PC-9 (cell line): Measurements from ENCODE around the gene MLF2. TPM values are rescaled to one million over a fixed set of nuclear protein-coding genes. Genes with fewer than 3 reads are reported as not detected.

Experiments
- BruUV-seq: library from RNA; stranded (reverse); fragments of 400-500 nt; replicated peaks from 2 replicates; lab custom pipeline; 2021; lab: Mats Ljungman, UMichigan
- CTCF ChIA-PET: fragments of 300-600 bp; sonication (Branson Sonifier 250); formaldehyde crosslinking; loops from one replicate; lab custom pipeline; 2022; ENCODE audit warnings: antibody characterized with exemption; lab: Charles Lee
- POLR2A ChIA-PET: fragments of 300-600 bp; sonication (Branson Sonifier 250); formaldehyde crosslinking; loops from one replicate; lab custom pipeline; 2022; ENCODE audit warnings: antibody characterized with exemption; ENCODE audit not compliant: unreplicated experiment; lab: Charles Lee
- DNase-seq, 2 experiments: peaks; one replicate each; pipeline versions ENCODE4 v3.0.0 to v3.0.0-alpha.2; 2015 to 2022; ENCODE audit warnings: mixed read lengths in 1 of 2
- H2AFZ ChIP-seq: fragments of 200-600 bp; sonication (generic); 2 replicates; pipeline ENCODE4 v1.8.1; 2017; ENCODE audit warnings: antibody characterized with exemption
- H3F3A ChIP-seq: fragments of 200-600 bp; sonication (generic); 2 replicates; pipeline ENCODE4 v1.8.1; 2017; ENCODE audit warnings: antibody characterized with exemption, mild to moderate bottlenecking, low read depth; ENCODE audit not compliant: insufficient read depth
- H3K27ac ChIP-seq: fragments of 200-600 bp; sonication (generic); 2 replicates; pipeline ENCODE4 v1.6.1; 2016; ENCODE audit warnings: mixed run types
- H3K27me3 ChIP-seq: fragments of 200-600 bp; sonication (generic); 2 replicates; pipeline ENCODE4 v1.6.1; 2016; ENCODE audit warnings: low read depth, mixed run types; ENCODE audit not compliant: insufficient read depth
- H3K36me3 ChIP-seq: fragments of 200-600 bp; sonication (generic); 2 replicates; pipeline ENCODE4 v1.6.1; 2016; ENCODE audit warnings: low read depth, mixed run types
- H3K4me1 ChIP-seq: fragments of 200-600 bp; sonication (generic); replicated peaks from 2 replicates; pipeline ENCODE4 v1.6.1; 2016; ENCODE audit warnings: mixed run types; ENCODE audit not compliant: insufficient read depth
- H3K4me2 ChIP-seq: fragments of 200-600 bp; sonication (generic); 2 replicates; pipeline ENCODE4 v1.6.1; 2017; ENCODE audit warnings: mixed run types
- H3K4me3 ChIP-seq: fragments of 200-600 bp; sonication (generic); 2 replicates; pipeline ENCODE4 v1.6.1; 2016; ENCODE audit warnings: mixed run types
- H3K79me2 ChIP-seq: fragments of 200-600 bp; sonication (generic); 2 replicates; pipeline ENCODE4 v1.6.1; 2017; ENCODE audit warnings: low read depth, mixed run types
- H3K9me2 ChIP-seq: fragments of 200-600 bp; sonication (generic); 2 replicates; pipeline ENCODE4 v1.8.1; 2017; ENCODE audit warnings: mild to moderate bottlenecking; ENCODE audit not compliant: insufficient read depth
- H3K9me3 ChIP-seq: fragments of 200-600 bp; sonication (generic); 2 replicates; pipeline ENCODE4 v1.8.1; 2016; ENCODE audit warnings: low read depth; ENCODE audit not compliant: insufficient read depth
- H4K20me1 ChIP-seq: fragments of 200-600 bp; sonication (generic); 2 replicates; pipeline ENCODE4 v1.8.1; 2017; ENCODE audit not compliant: insufficient read depth
- CTCF ChIP-seq: fragments of 200-600 bp; sonication (generic); conservative IDR thresholded peaks from 2 replicates; pipeline ENCODE4 v1.6.1; 2017; ENCODE audit warnings: mixed run types, antibody characterized with exemption, mild to moderate bottlenecking, moderate library complexity
- EZH2 ChIP-seq: fragments of 200-600 bp; sonication (generic); IDR thresholded peaks from 2 replicates; pipeline ENCODE4 v1.8.0; 2017; ENCODE audit warnings: antibody characterized with exemption, low read depth
- intact Hi-C: fragments of 100-400 bp; cut with micrococcal nuclease; formaldehyde crosslinking; loops from one replicate; pipeline ENCODE4 v1.10.0; 2022; ENCODE audit not compliant: unreplicated experiment
- total RNA-seq: library from RNA; stranded (reverse); gene quantifications from 2 replicates; pipeline ENCODE4 v1.2.3, GENCODE V29; 2021

Gene MLF2
- total RNA-seq, 1 experiment from 2014 or later, result 379 TPM

- no peak overlapping the region for H2AFZ ChIP-seq
- no peaks in the 10 kb centered on the region for H3K79me2 ChIP-seq
- H3K36me3 ChIP-seq, result no peaks in the 10 kb centered on the region
- H3K27ac ChIP-seq, result no peak overlapping the region
- H4K20me1 ChIP-seq, result no peaks in the 10 kb centered on the region
- CTCF ChIA-PET, result no interaction called here
- no TSS peak for BruUV-seq
- no peaks in the 10 kb centered on the region for H3K9me2 ChIP-seq
- H3K4me2 ChIP-seq, result no peak overlapping the region
- POLR2A ChIA-PET, result no interaction called here
- DNase-seq, result peak in 1 of 2 experiments; percentile 35
- no peaks in the 10 kb centered on the region for H3K9me3 ChIP-seq
- no peak for TF ChIP-seq EZH2
- no peak for TF ChIP-seq CTCF
- no peaks in the 10 kb centered on the region for H3K4me1 ChIP-seq
- no peak overlapping the region for H3K4me3 ChIP-seq
- intact Hi-C loops, result no loop called here
- H3F3A ChIP-seq, result peaks cover 6% of the 10 kb centered on the region
- peaks cover 52% of the 10 kb centered on the region for H3K27me3 ChIP-seq
Observed at GRCh38 chr12:6703631-6704030, 49.3 kb downstream of the MLF2 start.

GRCh38 chr12:6701078-6701768, 51.7 kb downstream of the MLF2 start:
- peaks cover 64% of the 10 kb centered on the region for H3K27me3 ChIP-seq
- peak overlapping the region; percentile 31; the same call in 1 of the 2 replicates for H3K4me2 ChIP-seq
- BruUV-seq, result no TSS peak
- no peak overlapping the region for H3K27ac ChIP-seq
- intact Hi-C loops, result no loop called here
- no peak overlapping the region for H2AFZ ChIP-seq
- H3K9me3 ChIP-seq, result no peaks in the 10 kb centered on the region
- no peaks in the 10 kb centered on the region for H3K9me2 ChIP-seq
- H3K4me1 ChIP-seq, result no peaks in the 10 kb centered on the region
- no peak for DNase-seq
- H3K4me3 ChIP-seq, result no peak overlapping the region
- peaks cover 6% of the 10 kb centered on the region for H3F3A ChIP-seq
- ChIA-PET POLR2A (no interaction called here), CTCF (no interaction called here)
- no peaks in the 10 kb centered on the region for H3K79me2 ChIP-seq
- TF ChIP-seq EZH2, result no peak
- TF ChIP-seq CTCF, result no peak
- H3K36me3 ChIP-seq, result no peaks in the 10 kb centered on the region
- no peaks in the 10 kb centered on the region for H4K20me1 ChIP-seq

DNA sequence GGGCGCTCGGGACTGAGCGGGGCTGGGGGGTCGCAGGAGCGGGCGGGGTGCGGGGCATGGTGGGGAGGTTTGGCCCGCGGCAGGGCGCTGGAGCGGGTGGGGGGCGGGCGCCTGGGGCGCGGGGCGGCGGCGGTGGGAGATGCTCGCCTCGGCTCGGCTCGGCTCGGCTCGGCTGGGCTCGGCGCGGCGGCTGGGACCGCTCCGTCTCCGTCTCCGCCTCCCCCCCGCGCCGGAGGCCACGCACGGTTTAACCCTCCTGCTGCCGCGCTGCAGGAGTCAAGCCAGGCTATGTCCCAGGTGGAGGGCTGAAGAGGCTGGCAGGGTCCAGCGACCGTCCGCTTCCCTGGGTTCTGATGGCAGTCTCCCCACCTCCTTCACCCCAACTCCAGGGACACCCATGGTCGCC, 52.3 kb downstream of the MLF2 start, which contains the start of gene PIANP:
PIANP (minus strand) TSS at position 170 of the 406 bp plus-strand sequence. CDS start 2,754 bp downstream, outside the sequence.
- Histone ChIP-seq H2AFZ (no peak within 1 kb of the TSS), H3K4me2 (peak within 1 kb of the TSS; percentile 31; the same call in 1 of the 2 replicates), H3K4me1 (no peaks in the 10 kb centered on the region), H3K9me3 (no peaks in the 10 kb centered on the region), H3K9me2 (no peaks in the 10 kb centered on the region), H3K4me3 (no peak within 1 kb of the TSS), H3K79me2 (no peaks in the 10 kb centered on the region), H4K20me1 (no peaks in the 10 kb centered on the region), H3K36me3 (no peaks in the 10 kb centered on the region), H3K27ac (no peak within 1 kb of the TSS), H3F3A (peaks cover 10% of the 10 kb centered on the region), H3K27me3 (peaks cover 64% of the 10 kb centered on the region)
- BruUV-seq, result no TSS peak
- CTCF ChIA-PET, result no interaction called here
- intact Hi-C loops, result no loop called here
- TF ChIP-seq CTCF (no peak), EZH2 (0 out of 2 replicates have a peak, but pooled peaks have one; percentile 35)
- POLR2A ChIA-PET, result no interaction called here
- DNase-seq, result no peak
